HEK293T (cell line): ENCODE results near the gene MRPS27.

Experiments
- BHLHE40 ChIP-seq: fragments of 450-650 bp; IDR thresholded peaks from 2 replicates; pipeline ENCODE4 v1.6.1; 2016; ENCODE audit warnings: mild to moderate bottlenecking, moderate library complexity, borderline replicate concordance
- ELF4 ChIP-seq: fragments of 450-650 bp; IDR thresholded peaks from 2 replicates; pipeline ENCODE4 v1.6.1; 2017; ENCODE audit warnings: antibody characterized with exemption
- FOXA1 ChIP-seq: fragments of 450-650 bp; IDR thresholded peaks from 2 replicates; pipeline ENCODE4 v1.6.1; 2016; ENCODE audit warnings: mild to moderate bottlenecking
- FOXM1 ChIP-seq: fragments of 450-650 bp; IDR thresholded peaks from 2 replicates; pipeline ENCODE4 v1.6.1; 2017; ENCODE audit warnings: mild to moderate bottlenecking, borderline replicate concordance
- HDGF ChIP-seq: fragments of 450-650 bp; IDR thresholded peaks from 2 replicates; pipeline ENCODE4 v1.6.1; 2017; ENCODE audit warnings: antibody characterized with exemption, borderline replicate concordance
- LEF1 ChIP-seq: fragments of 450-650 bp; IDR thresholded peaks from 2 replicates; pipeline ENCODE4 v1.6.1; 2017; ENCODE audit warnings: mild to moderate bottlenecking, borderline replicate concordance
- SP1 ChIP-seq: fragments of 450-650 bp; IDR thresholded peaks from 2 replicates; pipeline ENCODE4 v1.6.1; 2017
- SUZ12 ChIP-seq: fragments of 450-650 bp; IDR thresholded peaks from 2 replicates; pipeline ENCODE4 v1.6.1; 2016; ENCODE audit warnings: mild to moderate bottlenecking

GRCh38 chr5:72330712-72331111 lies 10.7 kb upstream of the MRPS27 start:
- TF ChIP-seq FOXM1 (no peak), HDGF (no peak), FOXA1 (no peak), SUZ12 (no peak), BHLHE40 (no peak), ELF4 (no peak), LEF1 (no peak), SP1 (no peak)
